Endothelial cell of umbilical vein (primary cell): ENCODE measurements around the gene BCL11A.

Experiments
- EZH2 ChIP-seq: IDR thresholded peaks from 2 replicates; pipeline ENCODE4 v1.6.1; 2012; ENCODE audit warnings: borderline replicate concordance, low read depth, mild to moderate bottlenecking, moderate library complexity, low read length, inconsistent platforms; ENCODE audit not compliant: severe bottlenecking
- FOS ChIP-seq: IDR thresholded peaks from 2 replicates; pipeline ENCODE4 v1.6.1; 2011; ENCODE audit warnings: mild to moderate bottlenecking, low read length, moderate library complexity, borderline replicate concordance; ENCODE audit not compliant: insufficient read depth
- GATA2 ChIP-seq: IDR thresholded peaks from 2 replicates; pipeline ENCODE4 v1.7.0; 2011; ENCODE audit warnings: low read depth, mild to moderate bottlenecking, moderate library complexity, mixed read lengths, low read length; ENCODE audit not compliant: insufficient read length, insufficient read depth
- MAX ChIP-seq: IDR thresholded peaks from 2 replicates; pipeline ENCODE4 v1.6.1; 2011; ENCODE audit not compliant: insufficient read depth, insufficient read length
- MYC ChIP-seq: IDR thresholded peaks from one replicate; pipeline ENCODE4 v1.6.1; 2011; ENCODE audit warnings: mild to moderate bottlenecking, low read depth, low read length
- POLR2A ChIP-seq: IDR thresholded peaks from 2 replicates; pipeline ENCODE4 v1.6.1; 2012; ENCODE audit warnings: low read depth, mild to moderate bottlenecking, control low read depth, low read length
- POLR2AphosphoS5 ChIP-seq: IDR thresholded peaks from 2 replicates; pipeline ENCODE4 v1.6.1; 2012; ENCODE audit warnings: low read depth, mild to moderate bottlenecking, control low read depth, low read length, moderate library complexity; ENCODE audit not compliant: insufficient read depth
- TF ChIP-seq, protein P1 (sequence below), 2 donors: IDR thresholded peaks; 1 replicate in 1 of 2; 2 replicates in 1 of 2; pipeline ENCODE4 v1.5.1; 2011; ENCODE audit warnings: low read length in 2 of 2, mild to moderate bottlenecking in 2 of 2, moderate library complexity in 2 of 2, control low read depth in 1 of 2, inconsistent platforms in 1 of 2, low read depth in 1 of 2; ENCODE audit not compliant: insufficient read depth in 1 of 2; ENCODE audit errors: extremely low read depth in 1 of 2

DNA sequence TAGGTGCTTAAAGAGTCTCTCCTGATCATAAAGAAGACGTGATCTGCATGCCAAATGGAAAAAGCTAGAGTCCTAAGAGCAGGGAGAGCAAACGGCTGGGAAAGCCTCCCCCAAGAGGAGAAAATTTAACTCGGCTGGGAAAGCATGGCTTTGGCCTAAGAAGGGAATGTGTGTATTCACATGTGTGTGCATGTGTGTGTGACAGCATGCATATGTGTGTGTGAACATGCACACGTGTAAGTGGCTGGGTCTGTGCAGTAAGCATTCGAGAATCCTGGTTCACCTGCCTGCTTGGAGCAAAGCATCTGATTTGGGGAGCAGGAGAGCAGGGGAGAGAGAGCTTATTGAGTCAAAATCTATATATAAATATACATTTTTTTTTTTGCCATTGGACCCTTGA, 30.1 kb upstream of the BCL11A start:
- no peak for TF ChIP-seq FOS
- TF ChIP-seq POLR2A: no peak
- TF ChIP-seq, protein P1, sequence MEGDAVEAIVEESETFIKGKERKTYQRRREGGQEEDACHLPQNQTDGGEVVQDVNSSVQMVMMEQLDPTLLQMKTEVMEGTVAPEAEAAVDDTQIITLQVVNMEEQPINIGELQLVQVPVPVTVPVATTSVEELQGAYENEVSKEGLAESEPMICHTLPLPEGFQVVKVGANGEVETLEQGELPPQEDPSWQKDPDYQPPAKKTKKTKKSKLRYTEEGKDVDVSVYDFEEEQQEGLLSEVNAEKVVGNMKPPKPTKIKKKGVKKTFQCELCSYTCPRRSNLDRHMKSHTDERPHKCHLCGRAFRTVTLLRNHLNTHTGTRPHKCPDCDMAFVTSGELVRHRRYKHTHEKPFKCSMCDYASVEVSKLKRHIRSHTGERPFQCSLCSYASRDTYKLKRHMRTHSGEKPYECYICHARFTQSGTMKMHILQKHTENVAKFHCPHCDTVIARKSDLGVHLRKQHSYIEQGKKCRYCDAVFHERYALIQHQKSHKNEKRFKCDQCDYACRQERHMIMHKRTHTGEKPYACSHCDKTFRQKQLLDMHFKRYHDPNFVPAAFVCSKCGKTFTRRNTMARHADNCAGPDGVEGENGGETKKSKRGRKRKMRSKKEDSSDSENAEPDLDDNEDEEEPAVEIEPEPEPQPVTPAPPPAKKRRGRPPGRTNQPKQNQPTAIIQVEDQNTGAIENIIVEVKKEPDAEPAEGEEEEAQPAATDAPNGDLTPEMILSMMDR (IDR thresholded peaks at IDR 0.05; ENCODE audit: extremely low read depth in 1 of 2, insufficient read depth in 1 of 2, low read depth in 1 of 2, low read length in 2 of 2): no peak
- TF ChIP-seq EZH2: no peak
- TF ChIP-seq GATA2: no peak
- no peak for TF ChIP-seq MAX
- TF ChIP-seq POLR2AphosphoS5: no peak
- TF ChIP-seq MYC: no peak
